WERI-Rb-1 (cell line): ENCODE results near the gene OXLD1.

Experiments used
- DNase-seq: peaks from one replicate; pipeline ENCODE4 v3.0.0-alpha.2; 2020
- H3K27ac ChIP-seq: fragments of 250-450 bp; sonication (Bioruptor Pico); 2 replicates; pipeline ENCODE4 v1.5.1; 2020; ENCODE audit warnings: mild to moderate bottlenecking, moderate library complexity
- H3K27me3 ChIP-seq: fragments of 250-450 bp; sonication (Bioruptor Pico); 2 replicates; pipeline ENCODE4 v1.5.1; 2021; ENCODE audit warnings: mild to moderate bottlenecking, low read depth, moderate library complexity; ENCODE audit not compliant: insufficient read depth, severe bottlenecking
- H3K36me3 ChIP-seq: fragments of 250-450 bp; sonication (Bioruptor Pico); 2 replicates; pipeline ENCODE4 v1.5.1; 2020; ENCODE audit warnings: mild to moderate bottlenecking, moderate library complexity
- H3K4me3 ChIP-seq: 2 replicates; pipeline ENCODE4 v1.5.1; 2011; ENCODE audit warnings: low read depth, mild to moderate bottlenecking, control low read depth, low read length
- H3K9me3 ChIP-seq: fragments of 250-450 bp; sonication (Bioruptor Pico); 2 replicates; pipeline ENCODE4 v1.5.1; 2021; ENCODE audit warnings: mild to moderate bottlenecking, moderate library complexity; ENCODE audit not compliant: severe bottlenecking
- TF ChIP-seq, protein P1 (sequence below): IDR thresholded peaks from 2 replicates; pipeline ENCODE4 v1.5.1; 2011; ENCODE audit warnings: low read depth, mild to moderate bottlenecking, control low read depth, inconsistent platforms, low read length

The OXLD1 gene

DNA sequence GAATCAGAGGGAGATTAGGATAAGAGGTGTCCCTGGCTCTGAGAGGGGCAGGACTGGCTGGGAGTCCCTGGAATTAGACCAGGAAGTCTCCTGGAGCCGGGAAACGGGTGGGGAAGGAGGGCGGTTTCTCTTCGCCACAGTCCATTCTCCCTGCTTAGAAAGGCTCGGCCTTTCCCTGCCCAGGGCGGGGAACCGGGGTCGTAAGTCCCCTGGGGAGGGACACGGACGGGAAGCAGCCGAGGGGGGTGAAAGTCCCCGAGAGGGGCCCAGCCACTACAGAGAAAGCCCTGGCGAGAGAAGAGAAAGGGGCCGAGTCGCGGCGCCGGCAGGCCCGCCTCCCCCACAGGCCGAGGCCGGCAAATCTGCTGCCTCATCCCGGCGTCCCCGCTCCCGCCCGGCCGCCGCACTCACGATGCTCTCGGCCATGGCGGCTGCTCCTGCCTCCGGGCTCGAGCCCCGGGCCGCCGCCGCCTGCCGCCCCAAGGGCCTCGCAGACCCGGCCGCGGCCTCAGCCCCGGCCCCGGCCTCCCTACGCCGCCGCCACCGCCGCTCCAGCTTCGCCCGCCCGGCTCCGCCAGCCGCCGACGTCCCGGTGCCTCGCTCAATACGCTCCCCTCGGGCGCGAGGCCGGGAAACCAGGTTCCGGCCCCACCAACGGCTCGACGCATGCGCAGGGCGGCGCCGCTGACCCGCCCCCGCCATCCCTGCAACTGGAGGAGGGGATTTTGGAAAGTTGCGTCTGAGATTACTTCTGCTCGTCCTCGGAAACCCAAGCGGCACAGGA is 29.7 kb downstream of the OXLD1 start, which contains the start of the genes NPLOC4 and TSPAN10:
TSS of gene NPLOC4 (minus strand) at position 608 of the 784 bp plus-strand sequence. CDS start at position 426, 182 bp downstream.
TSS of gene TSPAN10 (plus strand) at position 692 of the 784 bp plus-strand sequence. CDS start 5,217 bp downstream, outside the sequence.
- Histone ChIP-seq H3K27me3 (no peaks in the 10 kb centered on the region), H3K4me3 (peak within 1 kb of the TSS; percentile 87), H3K27ac (peak within 1 kb of the TSS; percentile 93), H3K9me3 (no peaks in the 10 kb centered on the region), H3K36me3 (peaks cover 36% of the 10 kb centered on the region)
- TF ChIP-seq, protein P1, sequence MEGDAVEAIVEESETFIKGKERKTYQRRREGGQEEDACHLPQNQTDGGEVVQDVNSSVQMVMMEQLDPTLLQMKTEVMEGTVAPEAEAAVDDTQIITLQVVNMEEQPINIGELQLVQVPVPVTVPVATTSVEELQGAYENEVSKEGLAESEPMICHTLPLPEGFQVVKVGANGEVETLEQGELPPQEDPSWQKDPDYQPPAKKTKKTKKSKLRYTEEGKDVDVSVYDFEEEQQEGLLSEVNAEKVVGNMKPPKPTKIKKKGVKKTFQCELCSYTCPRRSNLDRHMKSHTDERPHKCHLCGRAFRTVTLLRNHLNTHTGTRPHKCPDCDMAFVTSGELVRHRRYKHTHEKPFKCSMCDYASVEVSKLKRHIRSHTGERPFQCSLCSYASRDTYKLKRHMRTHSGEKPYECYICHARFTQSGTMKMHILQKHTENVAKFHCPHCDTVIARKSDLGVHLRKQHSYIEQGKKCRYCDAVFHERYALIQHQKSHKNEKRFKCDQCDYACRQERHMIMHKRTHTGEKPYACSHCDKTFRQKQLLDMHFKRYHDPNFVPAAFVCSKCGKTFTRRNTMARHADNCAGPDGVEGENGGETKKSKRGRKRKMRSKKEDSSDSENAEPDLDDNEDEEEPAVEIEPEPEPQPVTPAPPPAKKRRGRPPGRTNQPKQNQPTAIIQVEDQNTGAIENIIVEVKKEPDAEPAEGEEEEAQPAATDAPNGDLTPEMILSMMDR, result no peak
- DNase-seq, result peak; percentile 91

DNA sequence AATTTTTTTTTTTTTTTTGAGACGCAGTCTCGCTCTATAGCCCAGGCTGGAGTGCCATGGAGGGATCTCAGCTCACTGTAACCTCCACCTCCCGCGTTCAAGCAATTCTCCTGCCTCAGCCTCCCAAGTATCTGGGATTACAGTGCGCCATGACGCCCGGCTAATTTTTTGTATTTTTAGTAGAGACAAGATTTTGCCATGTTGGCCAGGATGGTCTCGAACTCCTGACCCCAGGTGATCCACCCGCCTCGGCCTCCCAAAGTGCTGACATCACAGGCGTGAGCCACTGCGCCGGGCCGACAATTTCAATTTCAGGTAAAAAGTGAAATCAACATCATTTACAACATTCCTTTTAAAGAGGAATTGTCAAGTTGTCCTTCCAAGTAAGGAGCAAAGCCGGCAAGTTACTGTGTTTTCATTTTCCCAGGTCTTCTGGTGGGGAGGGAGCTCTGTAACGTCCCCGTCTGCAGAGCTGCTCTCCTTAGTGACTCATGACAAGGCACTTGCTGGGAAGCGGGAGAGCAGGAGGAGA is 30.4 kb downstream of the OXLD1 start:
- DNase-seq, result no peak
- Histone ChIP-seq H3K36me3 (peaks cover 40% of the 10 kb centered on the region), H3K4me3 (peak overlapping the region; percentile 87), H3K27ac (peak overlapping the region; percentile 93), H3K9me3 (no peaks in the 10 kb centered on the region), H3K27me3 (no peaks in the 10 kb centered on the region)
- TF ChIP-seq, protein P1, result no peak

DNA sequence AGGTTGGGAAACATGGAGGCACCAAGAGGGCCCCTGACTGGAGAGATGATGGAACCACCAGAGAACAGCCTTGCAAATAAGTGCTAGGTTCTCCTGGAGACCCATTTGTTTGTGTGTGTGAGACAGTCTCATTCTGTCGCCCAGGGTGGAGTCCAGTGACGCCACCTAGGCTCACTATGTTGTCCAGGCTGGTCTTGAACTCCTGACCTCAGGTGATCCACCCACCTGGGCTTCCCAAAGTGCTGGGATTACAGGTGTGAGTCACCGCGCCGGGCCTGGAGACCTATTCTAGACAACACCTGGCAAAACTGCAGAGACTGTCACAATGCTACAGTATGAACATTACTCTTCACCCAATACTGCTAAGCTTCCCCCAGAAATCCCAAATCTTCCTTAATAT is 31.0 kb downstream of the OXLD1 start:
- DNase-seq, result no peak
- peaks cover 46% of the 10 kb centered on the region for H3K36me3 ChIP-seq

DNA sequence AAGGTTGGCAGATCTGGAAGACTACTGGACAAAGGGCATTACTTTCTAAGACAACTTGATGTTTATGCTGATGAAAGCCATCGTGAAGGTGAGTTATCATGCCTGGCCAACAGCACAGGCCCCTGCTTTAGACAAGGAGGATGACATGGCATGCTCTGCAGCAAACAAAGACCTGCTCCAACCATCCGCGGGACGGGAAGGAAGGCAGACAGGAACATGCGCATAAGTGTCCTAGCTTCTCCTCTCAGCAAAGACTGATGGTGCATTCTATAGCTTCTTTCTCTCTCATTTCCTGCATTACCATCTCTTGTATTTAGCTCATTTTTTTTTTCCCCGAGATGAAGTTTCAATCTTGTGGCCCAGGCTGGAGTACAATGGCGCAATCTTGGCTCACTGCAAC is 34.9 kb downstream of the OXLD1 start:
- no peak for DNase-seq
- peaks cover 86% of the 10 kb centered on the region for H3K36me3 ChIP-seq
- no peaks in the 10 kb centered on the region for H3K27me3 ChIP-seq
- TF ChIP-seq, protein P1, result no peak
- no peaks in the 10 kb centered on the region for H3K9me3 ChIP-seq
- H3K27ac ChIP-seq, result no peak overlapping the region
- H3K4me3 ChIP-seq, result no peak overlapping the region

More for the DNA sequence above, 31.0 kb downstream of the OXLD1 start:
- TF ChIP-seq, protein P1, result no peak
- Histone ChIP-seq H3K27me3 (no peaks in the 10 kb centered on the region), H3K27ac (peak overlapping the region; percentile 93; the same call in 1 of the 2 replicates), H3K4me3 (no peak overlapping the region), H3K9me3 (no peaks in the 10 kb centered on the region)

DNA sequence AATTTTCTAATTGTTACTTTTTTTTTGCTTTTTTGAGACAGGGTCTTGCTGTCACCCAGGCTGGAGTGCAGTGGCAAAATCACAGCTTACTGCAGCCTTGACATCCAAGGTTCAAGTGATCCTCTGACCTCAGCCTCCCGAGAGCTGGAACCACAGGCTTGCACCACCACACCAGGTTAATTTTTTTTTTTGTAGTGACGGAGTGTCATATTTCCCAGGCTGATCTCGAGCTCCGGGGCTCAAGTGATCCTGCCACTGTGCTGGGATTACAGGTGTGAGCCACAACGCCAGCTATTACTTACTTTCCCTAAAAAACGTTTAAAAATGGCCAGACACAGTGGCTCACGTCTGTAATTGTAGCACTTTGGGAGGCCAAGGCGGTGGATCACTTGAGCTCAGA is 36.1 kb downstream of the OXLD1 start:
- Histone ChIP-seq H3K9me3 (no peaks in the 10 kb centered on the region), H3K4me3 (no peak overlapping the region), H3K36me3 (peaks cover 93% of the 10 kb centered on the region), H3K27ac (no peak overlapping the region), H3K27me3 (no peaks in the 10 kb centered on the region)
- no peak for DNase-seq
- TF ChIP-seq, protein P1, result no peak
